HepG2 (cell line): ENCODE results near the gene NBPF4.
"Not testable (repeated sequence)": the region's sequence is repeated elsewhere in the genome, so short reads cannot be mapped to it uniquely, and the experiment has no call there.

Experiments used
- CBX5 ChIP-seq: sonication (generic); formaldehyde crosslinking; IDR thresholded peaks from 2 replicates; pipeline ENCODE4 v1.4.0; 2020; ENCODE audit warnings: missing genetic modification reagents, borderline replicate concordance
- GABPA ChIP-seq, 2 experiments: IDR thresholded peaks; 2 replicates each; pipeline ENCODE4 v1.6.1; 2011 to 2016; ENCODE audit warnings: low read depth in 2 of 2, low read length in 1 of 2, missing biosample characterization in 1 of 2, missing genetic modification characterization in 1 of 2
- RNF2 ChIP-seq: fragments of 450-650 bp; conservative IDR thresholded peaks from 2 replicates; pipeline ENCODE4 v1.6.1; 2016; ENCODE audit warnings: low read depth
- STAT5B ChIP-seq: sonication (generic); formaldehyde crosslinking; IDR thresholded peaks from 2 replicates; pipeline ENCODE4 v1.4.0; 2020; ENCODE audit warnings: missing genetic modification reagents
- ZNF3 ChIP-seq: IDR thresholded peaks from 2 replicates; pipeline ENCODE4 v1.7.0; 2017; ENCODE audit warnings: inconsistent platforms
- TF ChIP-seq, protein P1 (sequence below), 2 experiments: sonication (generic) in 1 of 2; formaldehyde crosslinking in 1 of 2; IDR thresholded peaks; 2 replicates each; pipeline versions ENCODE4 v1.5.1 to v1.6.1; 2011 to 2020; ENCODE audit warnings: borderline replicate concordance in 1 of 2, low read depth in 1 of 2, low read length in 1 of 2, mild to moderate bottlenecking in 1 of 2, missing genetic modification reagents in 1 of 2, moderate library complexity in 1 of 2
- TF ChIP-seq, protein P2 (sequence below): IDR thresholded peaks from 2 replicates; pipeline ENCODE4 v1.6.1; 2012; ENCODE audit warnings: low read depth, low read length, improper control_type of control experiment
- TF ChIP-seq, protein P3 (sequence below): sonication (generic); formaldehyde crosslinking; IDR thresholded peaks from 2 replicates; pipeline ENCODE4 v1.8.1; 2022; ENCODE audit warnings: mild to moderate bottlenecking, missing genetic modification reagents

DNA sequence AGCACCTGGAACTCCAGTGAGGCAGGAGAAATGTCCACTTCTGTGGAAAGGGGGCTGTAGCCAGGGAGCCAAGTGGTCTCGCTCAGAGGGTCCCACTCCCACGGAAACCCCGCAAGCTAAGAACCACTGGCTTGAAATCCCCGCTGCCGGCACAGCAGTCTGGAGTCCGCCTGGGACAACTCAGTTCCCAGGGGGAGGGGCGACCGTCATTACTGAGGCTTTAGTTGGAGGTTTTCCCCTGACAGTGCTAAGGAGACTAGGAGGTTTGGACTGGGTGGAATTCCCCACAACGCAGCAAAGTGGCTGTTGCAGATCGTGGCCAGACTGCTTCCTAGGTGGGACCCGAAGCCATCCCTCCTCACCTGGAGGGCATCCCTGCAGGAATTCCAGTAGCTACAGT lies 18.1 kb upstream of the NBPF4 start:
- not testable (repeated sequence) for TF ChIP-seq RNF2; GABPA (IDR thresholded peaks at IDR 0.05; ENCODE audit: low read depth, low read length); GABPA (CRISPR knock-in tag; IDR thresholded peaks at IDR 0.05; ENCODE audit: low read depth); STAT5B; ZNF3 (CRISPR knock-in tag); CBX5 (CRISPR knock-in tag)
- TF ChIP-seq, protein P1, sequence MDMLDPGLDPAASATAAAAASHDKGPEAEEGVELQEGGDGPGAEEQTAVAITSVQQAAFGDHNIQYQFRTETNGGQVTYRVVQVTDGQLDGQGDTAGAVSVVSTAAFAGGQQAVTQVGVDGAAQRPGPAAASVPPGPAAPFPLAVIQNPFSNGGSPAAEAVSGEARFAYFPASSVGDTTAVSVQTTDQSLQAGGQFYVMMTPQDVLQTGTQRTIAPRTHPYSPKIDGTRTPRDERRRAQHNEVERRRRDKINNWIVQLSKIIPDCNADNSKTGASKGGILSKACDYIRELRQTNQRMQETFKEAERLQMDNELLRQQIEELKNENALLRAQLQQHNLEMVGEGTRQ (IDR thresholded peaks at IDR 0.05; ENCODE audit: low read depth, low read length): not testable (repeated sequence)
- TF ChIP-seq, protein P1 (CRISPR knock-in tag; IDR thresholded peaks at IDR 0.05; ENCODE audit: borderline replicate concordance): not testable (repeated sequence)
- TF ChIP-seq, protein P2, sequence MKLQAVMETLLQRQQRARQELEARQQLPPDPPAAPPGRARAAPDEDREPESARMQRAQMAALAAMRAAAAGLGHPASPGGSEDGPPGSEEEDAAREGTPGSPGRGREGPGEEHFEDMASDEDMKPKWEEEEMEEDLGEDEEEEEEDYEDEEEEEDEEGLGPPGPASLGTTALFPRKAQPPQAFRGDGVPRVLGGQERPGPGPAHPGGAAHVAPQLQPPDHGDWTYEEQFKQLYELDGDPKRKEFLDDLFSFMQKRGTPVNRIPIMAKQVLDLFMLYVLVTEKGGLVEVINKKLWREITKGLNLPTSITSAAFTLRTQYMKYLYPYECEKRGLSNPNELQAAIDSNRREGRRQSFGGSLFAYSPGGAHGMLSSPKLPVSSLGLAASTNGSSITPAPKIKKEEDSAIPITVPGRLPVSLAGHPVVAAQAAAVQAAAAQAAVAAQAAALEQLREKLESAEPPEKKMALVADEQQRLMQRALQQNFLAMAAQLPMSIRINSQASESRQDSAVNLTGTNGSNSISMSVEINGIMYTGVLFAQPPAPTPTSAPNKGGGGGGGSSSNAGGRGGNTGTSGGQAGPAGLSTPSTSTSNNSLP: not testable (repeated sequence)
- TF ChIP-seq, protein P3, sequence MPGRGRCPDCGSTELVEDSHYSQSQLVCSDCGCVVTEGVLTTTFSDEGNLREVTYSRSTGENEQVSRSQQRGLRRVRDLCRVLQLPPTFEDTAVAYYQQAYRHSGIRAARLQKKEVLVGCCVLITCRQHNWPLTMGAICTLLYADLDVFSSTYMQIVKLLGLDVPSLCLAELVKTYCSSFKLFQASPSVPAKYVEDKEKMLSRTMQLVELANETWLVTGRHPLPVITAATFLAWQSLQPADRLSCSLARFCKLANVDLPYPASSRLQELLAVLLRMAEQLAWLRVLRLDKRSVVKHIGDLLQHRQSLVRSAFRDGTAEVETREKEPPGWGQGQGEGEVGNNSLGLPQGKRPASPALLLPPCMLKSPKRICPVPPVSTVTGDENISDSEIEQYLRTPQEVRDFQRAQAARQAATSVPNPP (CRISPR knock-in tag): not testable (repeated sequence)
